GM12878 (cell line): Measurements from ENCODE around the gene RFPL2. TPM values are rescaled to one million over a fixed set of nuclear protein-coding genes. Genes with fewer than 3 reads are reported as not detected.

Source experiments
- ATAC-seq: fragments of 200-7000 bp; cut with Tn5 transposase; 3 replicates; pipeline ENCODE4 v1.9.1; 2020; ENCODE audit warnings: mild to moderate bottlenecking, moderate library complexity
- BruUV-seq: library from RNA; stranded (reverse); fragments of 400-500 nt; replicated peaks from 2 replicates; lab custom pipeline; 2021; lab: Mats Ljungman, UMichigan
- CTCF ChIA-PET: fragments of 300-600 bp; sonication (Branson Sonifier 250); formaldehyde crosslinking; extraction: SDS; loops from one replicate; lab custom pipeline; 2021; ENCODE audit warnings: inconsistent platforms; lab: Yijun Ruan, JAX
- POLR2A ChIA-PET: fragments of 350-600 bp; formaldehyde crosslinking; extraction: SDS; loops from one replicate; lab custom pipeline; 2021; ENCODE audit warnings: inconsistent platforms; lab: Charles Lee
- RAD21 ChIA-PET: fragments of 300-600 bp; sonication (Branson Sonifier 250); formaldehyde crosslinking; loops from one replicate; lab custom pipeline; 2023; ENCODE audit warnings: antibody characterized with exemption; ENCODE audit not compliant: unreplicated experiment; lab: Charles Lee
- SMC1A ChIA-PET: fragments of 300-600 bp; sonication (Branson Sonifier 250); formaldehyde crosslinking; loops from one replicate; lab custom pipeline; 2023; ENCODE audit not compliant: unreplicated experiment, uncharacterized antibody; lab: Charles Lee
- DNase-seq: peaks from one replicate; pipeline ENCODE4 v3.0.0-alpha.2; 2011; ENCODE audit warnings: low read depth, low spot score
- FAIRE-seq: peaks from 3 replicates; lab custom pipeline; 2011; peaks lifted over from hg19 to GRCh38; lab: Jason Lieb, UNC
- H2AFZ ChIP-seq: 2 replicates; pipeline ENCODE4 v1.6.0; 2011; ENCODE audit warnings: low read depth, low read length, control low read depth; ENCODE audit not compliant: control insufficient read depth
- H3K27ac ChIP-seq: 2 replicates; pipeline ENCODE4 v1.5.1; 2011; ENCODE audit warnings: control low read depth; ENCODE audit not compliant: control insufficient read depth, insufficient read depth
- H3K27me3 ChIP-seq, 2 experiments: replicated peaks in 1 of 2; 2 replicates each; pipeline versions ENCODE4 v1.6.0 to v1.6.1; 2011; ENCODE audit warnings: low read length in 1 of 2; ENCODE audit not compliant: control insufficient read depth in 2 of 2, insufficient read depth in 2 of 2
- H3K36me3 ChIP-seq, 2 experiments: 2 replicates each; pipeline ENCODE4 v1.5.1; 2011; ENCODE audit warnings: low read length in 1 of 2; ENCODE audit not compliant: control insufficient read depth in 2 of 2, insufficient read depth in 2 of 2
- H3K4me1 ChIP-seq: 2 replicates; pipeline ENCODE4 v1.6.1; 2011; ENCODE audit warnings: mild to moderate bottlenecking, low read length, moderate library complexity, mixed read lengths; ENCODE audit not compliant: control insufficient read depth, insufficient read depth
- H3K4me2 ChIP-seq: 2 replicates; pipeline ENCODE4 v1.6.0; 2011; ENCODE audit warnings: control low read depth; ENCODE audit not compliant: control insufficient read depth, insufficient read depth
- H3K4me3 ChIP-seq: fragments of 200-600 bp; sonication (generic); 2 replicates; pipeline ENCODE4 v1.5.1; 2016
- H3K79me2 ChIP-seq: 2 replicates; pipeline ENCODE4 v1.6.0; 2011; ENCODE audit warnings: low read length; ENCODE audit not compliant: control insufficient read depth, insufficient read depth
- H3K9ac ChIP-seq: 2 replicates; pipeline ENCODE4 v1.8.0; 2011; ENCODE audit warnings: low read length, control low read depth, mixed read lengths; ENCODE audit not compliant: control insufficient read depth, insufficient read depth
- H3K9me3 ChIP-seq: replicated peaks from 3 replicates; pipeline ENCODE4 v1.5.1; 2011; ENCODE audit warnings: mild to moderate bottlenecking, low read length; ENCODE audit not compliant: control insufficient read depth, insufficient read depth
- H4K20me1 ChIP-seq: 2 replicates; pipeline ENCODE4 v1.6.0; 2011; ENCODE audit not compliant: control insufficient read depth, insufficient read depth
- CHD4 ChIP-seq: fragments of 200-600 bp; sonication (generic); IDR thresholded peaks from 2 replicates; pipeline ENCODE4 v1.6.1; 2016; ENCODE audit warnings: mild to moderate bottlenecking
- CREM ChIP-seq: IDR thresholded peaks from 2 replicates; pipeline ENCODE4 v1.6.1; 2014; ENCODE audit warnings: antibody characterized with exemption, low read depth
- IRF4 ChIP-seq: IDR thresholded peaks from 2 replicates; pipeline ENCODE4 v1.6.1; 2011; ENCODE audit warnings: low read depth, low read length
- NR2F1 ChIP-seq: fragments of 450-650 bp; conservative IDR thresholded peaks from 2 replicates; pipeline ENCODE4 v1.6.1; 2017; ENCODE audit warnings: mild to moderate bottlenecking
- YY1 ChIP-seq: IDR thresholded peaks from 2 replicates; pipeline ENCODE4 v1.6.1; 2011; ENCODE audit warnings: low read depth, mild to moderate bottlenecking, low read length
- WGBS: methylation state at CpG from one replicate; pipeline ENCODE4 v1.1.6; 2016; ENCODE audit warnings: low lambda C conversion rate; ENCODE audit not compliant: insufficient replicate concordance, insufficient coverage; ENCODE audit errors: missing lambda C conversion rate; 5-methylcytosine and 5-hydroxymethylcytosine counted together
- in situ Hi-C: fragments of 300-500 bp; cut with MboI; formaldehyde crosslinking; loops from 9 replicates; pipeline ENCODE4 v1.14.3; 2018; ENCODE audit warnings: mixed read lengths
- intact Hi-C: fragments of 100-400 bp; cut with micrococcal nuclease; formaldehyde crosslinking; loops from one replicate; pipeline ENCODE4 v1.14.2; 2022; ENCODE audit not compliant: unreplicated experiment
- polyA plus RNA-seq, 11 experiments: library from polyadenylated mRNA; depleted of rRNA in 4 of 11; unstranded in 6 of 11; stranded (reverse) in 5 of 11; fragments of >200 nt; fragmentation: Nextera tagmentation in 4 of 11; fragmentation: Illumina TruSeq in 1 of 11; extraction: Ambion mirVana in 4 of 11; extraction: Trizol in 1 of 11; gene quantifications; 1 replicate in 1 of 11; 2 replicates in 10 of 11; pipeline versions ENCODE4 v1.2.1 to v1.2.3, GENCODE V29; 2011 to 2016; ENCODE audit warnings: inconsistent platforms in 2 of 11, missing spikeins in 2 of 11, low read depth in 1 of 11
- total RNA-seq, 4 experiments: library from RNA; depleted of rRNA in 3 of 4; stranded (reverse); fragments of >200 nt in 3 of 4; fragmentation: Illumina TruSeq in 1 of 4; extraction: Trizol in 1 of 4; gene quantifications; 2 replicates each; pipeline versions ENCODE4 v1.2.1 to v1.2.3, GENCODE V29; 2013 to 2021
- TF ChIP-seq, protein P1 (sequence below): fragments of 450-650 bp; formaldehyde crosslinking; IDR thresholded peaks from 2 replicates; pipeline ENCODE4 v1.4.0; 2020; ENCODE audit warnings: mild to moderate bottlenecking, moderate library complexity

Gene RFPL2
- total and polyA plus RNA-seq, 10 of the 15 experiments (the other 5 are each of a cell fraction or from before 2014, with no cell fraction given): not detected

DNA sequence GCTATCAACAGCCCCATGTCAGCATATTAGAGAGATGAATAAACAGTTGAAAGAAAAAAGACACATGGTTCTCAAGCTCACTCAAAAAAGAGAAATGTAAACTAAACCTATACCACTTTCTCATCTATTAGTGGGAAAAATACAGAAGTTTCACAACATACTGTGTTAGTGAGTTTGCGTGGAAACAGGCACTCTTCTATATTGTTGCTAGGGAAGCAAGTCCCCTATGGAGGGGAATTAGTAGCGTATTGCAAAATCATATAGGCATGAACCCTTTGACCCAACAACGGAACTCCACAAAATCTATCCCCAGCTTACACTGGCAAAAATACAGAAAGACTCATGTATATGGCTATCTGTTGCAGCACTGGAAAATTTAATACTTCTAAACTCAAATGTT is 14.2 kb upstream of the RFPL2 start:
- BruUV-seq: no TSS peak
- no peak for DNase-seq
- intact Hi-C loops (no loop called here), in situ Hi-C loops (no loop called here)
- H4K20me1 ChIP-seq: no peaks in the 10 kb centered on the region
- no peak for ATAC-seq
- POLR2A ChIA-PET: no interaction called here
- H3K36me3 ChIP-seq: no peaks in the 10 kb centered on the region
- no peak overlapping the region for H3K27ac ChIP-seq
- SMC1A ChIA-PET: no interaction called here
- no peaks in the 10 kb centered on the region for H3K4me1 ChIP-seq
- no peak for FAIRE-seq
- CTCF ChIA-PET: interaction anchor here (0.8 kb wide), 1 partner anchor 249 kb away, joined by 3 read pairs; no protein-coding TSS in a partner anchor
- H2AFZ ChIP-seq: no peak overlapping the region
- H3K79me2 ChIP-seq: no peaks in the 10 kb centered on the region
- no peak overlapping the region for H3K4me2 ChIP-seq
- H3K27me3 ChIP-seq: no peaks in the 10 kb centered on the region
- no peak for TF ChIP-seq YY1
- TF ChIP-seq, protein P1, sequence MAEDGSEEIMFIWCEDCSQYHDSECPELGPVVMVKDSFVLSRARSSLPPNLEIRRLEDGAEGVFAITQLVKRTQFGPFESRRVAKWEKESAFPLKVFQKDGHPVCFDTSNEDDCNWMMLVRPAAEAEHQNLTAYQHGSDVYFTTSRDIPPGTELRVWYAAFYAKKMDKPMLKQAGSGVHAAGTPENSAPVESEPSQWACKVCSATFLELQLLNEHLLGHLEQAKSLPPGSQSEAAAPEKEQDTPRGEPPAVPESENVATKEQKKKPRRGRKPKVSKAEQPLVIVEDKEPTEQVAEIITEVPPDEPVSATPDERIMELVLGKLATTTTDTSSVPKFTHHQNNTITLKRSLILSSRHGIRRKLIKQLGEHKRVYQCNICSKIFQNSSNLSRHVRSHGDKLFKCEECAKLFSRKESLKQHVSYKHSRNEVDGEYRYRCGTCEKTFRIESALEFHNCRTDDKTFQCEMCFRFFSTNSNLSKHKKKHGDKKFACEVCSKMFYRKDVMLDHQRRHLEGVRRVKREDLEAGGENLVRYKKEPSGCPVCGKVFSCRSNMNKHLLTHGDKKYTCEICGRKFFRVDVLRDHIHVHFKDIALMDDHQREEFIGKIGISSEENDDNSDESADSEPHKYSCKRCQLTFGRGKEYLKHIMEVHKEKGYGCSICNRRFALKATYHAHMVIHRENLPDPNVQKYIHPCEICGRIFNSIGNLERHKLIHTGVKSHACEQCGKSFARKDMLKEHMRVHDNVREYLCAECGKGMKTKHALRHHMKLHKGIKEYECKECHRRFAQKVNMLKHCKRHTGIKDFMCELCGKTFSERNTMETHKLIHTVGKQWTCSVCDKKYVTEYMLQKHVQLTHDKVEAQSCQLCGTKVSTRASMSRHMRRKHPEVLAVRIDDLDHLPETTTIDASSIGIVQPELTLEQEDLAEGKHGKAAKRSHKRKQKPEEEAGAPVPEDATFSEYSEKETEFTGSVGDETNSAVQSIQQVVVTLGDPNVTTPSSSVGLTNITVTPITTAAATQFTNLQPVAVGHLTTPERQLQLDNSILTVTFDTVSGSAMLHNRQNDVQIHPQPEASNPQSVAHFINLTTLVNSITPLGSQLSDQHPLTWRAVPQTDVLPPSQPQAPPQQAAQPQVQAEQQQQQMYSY (CRISPR knock-in tag): no peak
- no peak for TF ChIP-seq NR2F1
- no peak for TF ChIP-seq CREM
- TF ChIP-seq CHD4: no peak
- TF ChIP-seq IRF4: no peak
- TF ChIP-seq, all 136 proteins: peak for 0
- Histone ChIP-seq H3K9me3 (no peaks in the 10 kb centered on the region), H3K4me3 (no peak overlapping the region), H3K9ac (no peak overlapping the region)
- RAD21 ChIA-PET: no interaction called here
- WGBS: 86% methylated on average over 3 of the region's 3 CpGs
